Measurements from ENCODE around the gene RBX1.
"Not testable (repeated sequence)": the region's sequence is repeated elsewhere in the genome, so short reads cannot be mapped to it uniquely, and the experiment has no call there.

Gene RBX1

GRCh38 chr22:40950962-40951794 lies at the start of gene RBX1:
Gene RBX1 (plus strand): TSS chr22:40951378. CDS start chr22:40951399, 21 bp downstream.
- peak; percentile 95 for DNase-seq (ENCODE audit: low read depth)

DNA sequence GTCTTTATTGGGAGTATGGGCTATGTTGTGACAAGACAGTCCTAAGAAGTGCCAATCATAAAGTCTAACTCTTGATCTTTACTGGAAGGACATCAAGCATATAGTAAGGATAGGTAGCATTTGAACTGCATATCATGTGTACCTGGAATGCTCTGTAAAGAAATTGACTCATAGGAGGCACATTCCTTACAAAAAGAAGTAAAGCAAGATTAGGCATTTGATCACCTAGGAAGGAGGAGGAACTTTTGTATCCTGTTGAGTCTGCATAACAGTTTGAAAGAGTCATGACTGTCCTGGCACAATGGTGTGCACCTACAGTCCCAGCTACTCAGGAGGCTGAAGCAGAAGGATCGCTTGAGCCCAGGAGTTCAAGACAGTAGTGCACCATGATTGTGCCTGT lies 47.1 kb upstream of the RBX1 start:
- DNase-seq (ENCODE audit: low read depth), result no peak

DNA sequence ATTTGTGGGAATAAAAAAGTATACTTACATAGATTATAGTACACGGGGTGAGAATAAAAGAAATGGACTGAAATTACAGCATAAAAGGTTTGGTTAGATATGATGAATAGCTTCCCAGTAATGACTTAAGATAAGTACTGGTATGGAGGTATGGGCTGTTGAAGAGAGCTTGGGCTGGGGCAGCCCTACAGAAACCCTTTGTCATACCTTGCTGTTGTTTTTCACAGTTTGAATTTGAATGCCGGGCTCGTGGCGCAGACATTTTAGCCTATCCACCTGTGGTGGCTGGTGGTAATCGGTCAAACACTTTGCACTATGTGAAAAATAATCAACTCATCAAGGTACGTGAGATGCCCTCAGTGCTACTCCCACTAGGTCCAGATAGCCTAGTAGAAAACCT lies 42.3 kb upstream of the RBX1 start:
- no peak for DNase-seq (ENCODE audit: low read depth)

DNA sequence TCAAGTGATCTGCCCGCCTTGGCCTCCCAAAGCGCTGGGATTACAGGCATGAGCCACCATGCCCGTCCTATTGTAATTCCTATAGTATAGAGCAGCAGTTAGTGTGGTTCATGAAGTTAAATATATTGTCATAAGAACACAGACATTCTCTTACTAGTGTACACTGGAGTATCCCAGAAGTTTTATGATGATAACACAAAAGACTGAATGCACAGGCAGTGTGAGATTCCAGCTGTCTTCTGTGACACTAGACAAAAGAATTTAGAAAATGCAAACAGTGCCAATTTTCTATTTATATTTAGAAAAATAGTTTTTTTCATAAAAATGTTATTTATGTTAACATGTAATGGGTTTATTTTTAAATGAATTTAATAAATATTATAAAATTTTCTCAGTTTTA lies 39.4 kb upstream of the RBX1 start:
- no peak for DNase-seq (ENCODE audit: low read depth)

- DNase-seq (ENCODE audit: low read depth), result not testable (repeated sequence)
Measured at GRCh38 chr22:40912987-40913386, 38.2 kb upstream of the RBX1 start.

DNA sequence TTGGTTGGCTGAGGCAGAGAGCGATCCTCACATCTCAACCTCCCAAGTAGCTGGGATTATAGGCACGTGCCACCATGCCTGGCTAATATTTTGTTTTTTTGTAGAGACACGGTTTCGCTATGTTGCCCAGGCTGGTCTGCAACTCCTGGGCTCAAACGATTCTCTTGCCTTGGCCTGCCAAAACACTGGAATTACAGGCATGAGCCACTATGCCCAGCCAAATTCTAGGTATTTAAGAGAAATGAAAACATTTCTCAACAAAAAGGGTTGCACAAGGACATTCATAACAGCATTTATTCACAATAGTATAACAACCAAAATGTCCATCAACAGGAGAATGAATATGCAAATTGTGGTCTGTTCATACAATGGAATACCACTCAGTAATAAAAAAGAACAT lies 31.7 kb upstream of the RBX1 start:
- DNase-seq (ENCODE audit: low read depth), result no peak

DNA sequence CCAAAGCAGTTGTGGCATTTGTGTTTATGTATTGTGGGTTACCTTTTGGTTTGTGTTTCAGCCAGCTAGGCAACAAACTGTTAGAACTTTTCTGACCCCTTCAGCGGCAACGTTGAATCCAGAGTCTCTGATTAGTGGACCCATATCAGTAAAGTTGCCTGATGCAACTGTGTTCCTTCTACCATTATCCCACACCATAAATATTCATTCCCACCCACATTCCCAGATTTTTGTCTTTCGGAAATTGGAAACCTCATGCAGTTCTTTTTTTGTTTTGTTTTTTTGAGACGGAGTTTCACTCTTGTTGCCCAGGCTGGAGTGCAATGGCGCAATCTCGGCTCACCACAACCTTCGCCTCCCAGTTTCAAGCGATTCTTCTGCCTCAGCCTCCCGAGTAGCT lies 30.7 kb upstream of the RBX1 start:
- no peak for DNase-seq (ENCODE audit: low read depth)

DNA sequence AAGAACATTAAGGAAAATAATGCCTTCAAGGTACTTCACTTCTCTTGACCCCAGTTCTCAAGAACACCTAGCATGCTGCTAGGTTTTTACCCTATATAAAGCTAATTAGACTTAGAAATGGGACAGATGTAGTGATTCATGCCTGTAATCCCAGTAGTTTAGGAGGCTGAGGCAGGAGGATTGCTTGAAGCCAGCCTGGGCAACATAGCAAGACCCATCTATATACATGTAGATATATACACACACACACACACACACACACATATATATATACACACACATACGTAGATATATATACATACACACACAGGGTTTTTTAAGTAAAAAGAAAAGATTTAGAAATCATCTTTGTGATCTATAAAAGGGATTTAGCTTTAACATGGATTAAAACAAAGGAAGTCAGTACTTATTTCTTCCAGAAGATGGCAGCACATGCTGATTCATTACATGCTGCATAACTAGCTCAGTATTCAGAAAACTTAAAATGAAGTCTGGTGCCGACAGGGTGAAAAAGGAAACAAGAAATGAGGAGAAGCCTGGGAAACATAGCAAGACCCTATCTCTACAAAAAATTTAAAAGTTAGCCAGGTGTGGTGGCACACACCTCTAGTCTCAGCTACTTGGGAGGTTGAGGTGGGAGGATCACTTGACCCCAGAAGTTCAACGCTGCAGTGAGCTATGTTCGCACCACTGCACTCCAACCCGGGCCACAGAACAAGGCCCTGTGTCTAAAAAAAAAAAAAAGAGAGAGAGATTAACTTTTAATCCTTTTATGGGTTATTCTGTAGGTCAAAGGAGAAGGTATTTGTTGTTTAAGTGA lies 28.5 kb upstream of the RBX1 start:
- no peak for DNase-seq (ENCODE audit: low read depth)

DNA sequence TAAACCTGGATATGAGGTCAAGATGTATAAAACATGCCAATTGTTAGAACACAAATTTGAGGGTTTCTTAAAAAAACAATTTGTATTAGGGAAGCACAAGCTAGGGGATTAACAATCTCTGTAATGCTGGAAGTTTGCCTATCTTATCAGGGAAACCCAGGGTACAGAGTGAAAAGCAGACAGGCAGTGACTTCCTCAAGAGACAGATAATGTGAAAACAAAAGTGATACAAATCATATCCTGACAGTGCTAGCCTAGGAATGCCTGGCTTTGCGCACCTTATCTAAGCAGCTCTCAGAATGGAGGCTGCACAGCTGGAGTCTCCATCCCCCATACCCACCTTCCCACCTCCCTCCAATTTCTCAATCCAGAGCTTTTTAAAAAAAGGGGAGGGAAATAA lies 22.5 kb upstream of the RBX1 start:
- no peak for DNase-seq (ENCODE audit: low read depth)

- DNase-seq (ENCODE audit: low read depth), result no peak
Measured at GRCh38 chr22:40932396-40932795, 18.8 kb upstream of the RBX1 start.

GRCh38 chr22:40939202-40939601 lies 12.0 kb upstream of the RBX1 start:
- no peak for DNase-seq (ENCODE audit: low read depth)

DNA sequence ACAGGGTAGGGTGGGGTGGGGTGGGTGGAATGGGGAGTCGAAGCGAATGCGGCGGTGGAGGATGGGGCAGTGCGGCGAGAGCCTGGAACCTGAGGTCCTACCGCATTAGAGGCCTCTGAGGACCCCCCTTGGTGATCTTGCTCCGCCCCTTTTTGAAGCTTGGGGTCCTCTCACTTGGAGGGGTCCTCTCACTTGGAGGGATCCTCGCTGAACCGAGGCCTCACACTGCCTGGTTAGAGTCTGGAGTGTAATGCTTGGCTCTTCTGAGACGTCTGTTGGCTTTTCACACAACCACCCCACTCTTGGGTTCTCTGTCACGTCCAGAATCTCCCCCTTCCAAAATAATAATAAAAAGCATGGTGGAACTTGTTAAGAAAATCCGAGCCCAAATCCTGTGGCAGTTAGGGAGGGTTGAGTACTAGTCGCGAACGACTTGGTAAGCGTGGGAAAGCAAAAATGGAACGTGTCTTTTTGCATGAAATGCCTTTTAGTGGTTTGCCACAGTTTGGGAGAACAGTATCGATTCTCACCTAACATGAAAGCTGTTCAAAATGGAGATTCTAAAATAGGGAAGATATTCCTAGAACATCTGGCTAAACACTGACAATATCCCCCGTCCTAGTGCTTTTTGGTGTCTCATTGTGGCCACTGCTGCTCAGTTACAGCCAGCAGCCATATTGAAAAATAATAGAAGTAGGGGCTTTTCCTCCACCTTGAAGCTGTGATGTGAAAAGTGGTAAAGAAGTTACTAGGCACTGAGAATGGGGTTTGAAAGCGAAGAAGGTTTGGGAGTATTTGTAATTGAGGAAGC lies 822 bp downstream of the RBX1 start:
- DNase-seq (ENCODE audit: low read depth), result no peak

DNA sequence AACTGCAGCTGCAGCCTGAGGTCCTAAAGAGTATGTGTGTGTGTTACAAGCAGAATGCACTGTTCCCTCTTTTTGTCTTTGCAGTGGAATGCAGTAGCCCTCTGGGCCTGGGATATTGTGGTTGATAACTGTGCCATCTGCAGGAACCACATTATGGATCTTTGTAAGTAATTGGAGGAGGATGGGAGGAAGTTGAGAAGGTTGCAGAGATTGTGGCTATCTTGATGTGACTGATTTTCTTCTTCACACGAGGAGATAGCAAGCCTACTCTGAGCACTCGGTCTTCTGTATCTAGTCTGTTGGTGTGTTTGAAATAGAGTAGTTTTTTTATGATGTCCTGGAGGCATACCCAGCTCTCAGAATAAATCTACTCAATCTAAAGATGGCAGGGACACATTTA lies 2.3 kb downstream of the RBX1 start:
- DNase-seq (ENCODE audit: low read depth), result no peak

DNA sequence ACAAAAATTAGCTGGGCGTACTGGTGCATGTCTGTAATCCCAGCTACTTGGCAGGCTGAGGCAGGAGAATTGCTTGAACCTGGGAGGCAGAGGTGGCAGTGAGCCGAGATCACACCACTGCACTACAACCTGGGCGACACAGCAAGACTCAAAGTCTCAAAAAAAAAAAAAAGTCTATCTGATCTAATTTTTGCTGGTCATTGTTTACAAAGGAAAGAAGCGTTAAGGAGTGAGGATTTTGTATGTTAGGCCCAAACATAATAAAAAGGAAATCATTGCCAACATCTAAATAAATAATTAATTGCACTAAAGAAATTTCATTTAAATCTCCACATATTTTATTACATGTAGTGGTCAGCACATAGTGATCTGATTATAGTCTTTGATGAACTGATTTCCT lies 2.9 kb downstream of the RBX1 start:
- DNase-seq (ENCODE audit: low read depth), result no peak

- no peak for DNase-seq (ENCODE audit: low read depth)
Measured at GRCh38 chr22:40955571-40955970, 4.4 kb downstream of the RBX1 start.

DNA sequence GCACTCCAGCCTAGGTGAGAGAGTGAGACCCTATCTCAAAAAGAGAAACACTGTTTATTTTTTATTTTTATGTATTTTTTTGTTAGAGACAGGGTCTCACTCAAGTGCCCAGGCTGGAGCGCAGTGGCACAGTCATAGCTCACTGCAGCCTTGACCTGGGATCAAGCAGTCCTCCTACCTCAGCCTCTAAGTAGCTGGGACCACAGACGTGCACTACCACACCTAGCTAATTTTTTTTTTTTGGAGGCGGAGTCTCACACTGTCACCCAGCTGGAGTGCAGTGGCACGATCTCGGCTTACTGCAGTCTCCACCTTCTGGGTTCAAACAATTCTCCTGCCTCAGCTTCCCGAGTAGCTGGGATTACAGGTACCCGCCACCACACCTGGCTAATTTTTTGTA lies 6.4 kb downstream of the RBX1 start:
- DNase-seq (ENCODE audit: low read depth), result no peak

DNA sequence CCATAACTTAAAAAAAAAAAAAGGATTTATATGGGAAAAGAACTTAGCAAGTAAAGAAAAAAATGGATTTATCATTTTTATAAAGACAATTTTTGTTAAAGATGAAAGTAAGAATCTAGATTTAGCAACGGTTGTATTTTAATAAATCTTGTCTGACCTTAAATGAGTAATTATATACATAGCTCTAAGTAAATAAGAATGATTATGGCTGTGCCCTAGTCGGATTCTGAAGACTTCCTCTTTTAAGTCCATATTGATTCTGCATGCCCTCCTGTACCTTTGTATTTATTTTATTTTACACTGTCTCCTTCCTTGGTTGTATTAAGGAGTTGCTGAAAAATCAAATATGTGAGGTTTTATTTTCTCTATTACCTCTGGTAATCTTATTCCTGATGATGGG lies 7.1 kb downstream of the RBX1 start:
- DNase-seq (ENCODE audit: low read depth), result no peak

GRCh38 chr22:40960145-40960544 lies 9.0 kb downstream of the RBX1 start:
- no peak for DNase-seq (ENCODE audit: low read depth)

DNA sequence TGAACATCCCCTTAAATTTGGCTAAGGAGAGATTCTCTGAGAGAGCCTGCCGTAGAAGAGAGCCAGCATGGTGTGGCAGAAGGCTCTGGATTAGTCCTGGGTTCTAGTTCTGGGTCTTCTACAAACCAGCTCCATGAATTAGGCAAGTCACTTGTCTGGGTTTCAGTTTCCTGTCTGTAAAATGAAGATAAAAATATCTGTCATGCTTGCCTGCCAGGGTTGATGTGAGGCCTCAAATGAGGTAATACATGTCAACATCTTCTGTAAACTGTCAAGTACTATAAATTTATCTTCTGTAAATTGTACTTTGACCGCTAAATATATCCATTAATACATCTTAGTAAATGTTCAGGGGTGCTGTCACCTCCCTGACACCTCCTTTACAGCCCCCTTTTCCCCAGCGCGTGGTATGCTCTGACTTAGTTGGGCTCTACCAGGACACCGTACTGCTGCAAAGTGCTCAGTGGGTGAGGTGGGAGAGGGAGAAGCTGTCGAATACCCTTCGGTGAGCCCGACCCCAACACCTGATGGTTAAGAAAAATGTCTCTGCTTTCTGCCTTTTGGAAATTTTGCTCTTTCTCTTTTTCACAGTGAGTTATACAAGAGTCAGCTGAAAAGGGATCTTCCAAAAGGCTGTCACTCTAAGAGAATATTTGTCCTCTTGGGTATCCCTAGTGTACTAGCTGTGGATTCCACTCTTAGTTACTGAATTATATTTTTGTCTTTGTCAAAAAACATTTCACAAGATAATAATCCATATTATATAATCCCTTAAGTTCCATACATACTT lies 15.0 kb downstream of the RBX1 start:
- no peak for DNase-seq (ENCODE audit: low read depth)

DNA sequence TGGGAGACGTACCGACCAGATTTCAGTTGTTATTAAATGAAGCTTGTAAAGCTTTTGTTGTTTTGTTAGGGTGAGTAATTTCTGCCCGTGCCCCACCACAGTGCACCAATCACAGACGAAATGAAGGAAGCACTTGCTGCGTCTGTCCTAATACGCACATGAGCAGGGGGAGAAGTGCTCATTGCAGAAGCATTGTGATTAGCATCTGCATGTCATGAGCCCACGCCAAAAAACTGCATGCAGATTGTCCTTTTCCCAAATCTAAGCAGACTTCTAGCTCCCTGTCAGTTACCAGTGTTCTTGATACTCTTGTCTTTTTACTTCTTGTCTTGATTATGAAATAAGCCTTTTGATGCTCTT lies 15.5 kb downstream of the RBX1 start:
- no peak for DNase-seq (ENCODE audit: low read depth)

DNA sequence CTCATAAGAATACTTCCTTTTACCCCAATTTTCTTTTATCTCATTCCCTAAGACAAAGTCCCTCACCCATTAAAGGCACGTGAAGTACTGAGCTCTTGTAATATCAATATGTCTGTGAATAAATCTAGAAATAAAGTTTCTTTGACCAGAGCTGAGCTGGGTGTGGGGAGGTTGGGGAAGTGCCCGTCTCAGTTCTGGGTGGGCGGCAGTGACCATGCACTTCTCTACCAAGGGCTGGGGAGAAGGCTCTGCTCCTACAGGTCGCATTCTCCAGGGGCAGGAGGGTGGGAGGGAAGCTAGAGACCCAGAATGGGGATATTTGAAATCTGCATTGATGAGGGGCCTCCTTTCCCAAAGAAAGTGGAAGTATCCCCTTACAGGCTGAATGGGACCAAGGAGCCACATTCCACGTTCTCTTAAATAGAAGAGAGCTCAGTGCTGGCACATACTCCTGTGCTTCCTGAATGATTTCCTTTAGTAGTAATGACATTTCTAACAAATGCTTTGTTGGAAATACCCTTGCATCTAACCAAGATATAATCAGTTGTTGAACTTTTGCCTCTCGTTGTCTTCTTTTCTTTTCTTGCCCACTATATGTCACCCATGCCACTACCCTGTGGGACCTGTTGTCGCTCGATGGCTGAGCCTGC lies 16.1 kb downstream of the RBX1 start:
- no peak for DNase-seq (ENCODE audit: low read depth)
